GM19193 (cell line): ENCODE results near the gene EHF.

Experiments
- POLR2A ChIP-seq: IDR thresholded peaks from 4 replicates; pipeline ENCODE4 v1.6.1; 2011; ENCODE audit not compliant: insufficient read depth, insufficient read length; ENCODE audit errors: extremely low read depth

The EHF gene

GRCh38 chr11:34613015-34613414 is 7.9 kb upstream of the EHF start:
- TF ChIP-seq POLR2A, result no peak

- no peak for TF ChIP-seq POLR2A
Measured at GRCh38 chr11:34613552-34614056, 7.3 kb upstream of the EHF start.

DNA sequence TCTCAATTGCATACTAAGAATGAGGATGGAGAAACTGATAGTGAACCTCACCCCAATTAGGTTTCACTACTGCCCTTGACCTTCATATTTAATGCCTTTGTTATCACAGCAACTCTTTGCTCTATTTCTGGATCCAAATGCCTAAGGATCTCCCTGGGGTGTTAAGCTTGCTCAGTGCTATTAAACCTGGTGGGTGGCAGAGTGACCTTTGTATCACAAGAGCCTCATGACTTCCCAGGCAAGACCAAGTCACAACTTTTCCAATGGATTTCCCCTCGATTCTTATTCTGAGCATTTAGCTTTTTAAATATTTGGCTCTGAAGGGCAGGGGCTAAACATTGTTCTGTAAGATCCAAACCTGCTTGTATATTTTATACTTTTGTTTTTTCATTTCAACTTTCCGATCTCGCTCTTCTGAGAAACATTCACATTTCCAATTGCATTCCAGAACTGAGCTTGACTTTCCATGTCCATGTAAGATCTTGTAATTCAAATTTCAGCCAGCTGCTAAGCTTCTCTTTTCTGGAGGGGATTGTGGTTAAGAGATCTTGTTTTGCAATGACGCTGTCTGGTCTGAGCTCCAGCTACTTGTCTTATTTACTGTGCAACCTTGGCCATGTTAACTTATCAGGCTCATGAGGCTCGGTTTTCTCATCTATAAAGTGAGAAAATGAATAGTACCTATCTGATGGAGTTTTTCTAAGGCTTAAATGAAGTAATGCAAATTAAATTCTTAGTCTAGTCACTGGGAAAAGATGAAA is 6.4 kb upstream of the EHF start:
- TF ChIP-seq POLR2A, result no peak

GRCh38 chr11:34616086-34616485 is 4.8 kb upstream of the EHF start:
- no peak for TF ChIP-seq POLR2A

- no peak for TF ChIP-seq POLR2A
Measured at GRCh38 chr11:34616830-34617504, 3.9 kb upstream of the EHF start.

DNA sequence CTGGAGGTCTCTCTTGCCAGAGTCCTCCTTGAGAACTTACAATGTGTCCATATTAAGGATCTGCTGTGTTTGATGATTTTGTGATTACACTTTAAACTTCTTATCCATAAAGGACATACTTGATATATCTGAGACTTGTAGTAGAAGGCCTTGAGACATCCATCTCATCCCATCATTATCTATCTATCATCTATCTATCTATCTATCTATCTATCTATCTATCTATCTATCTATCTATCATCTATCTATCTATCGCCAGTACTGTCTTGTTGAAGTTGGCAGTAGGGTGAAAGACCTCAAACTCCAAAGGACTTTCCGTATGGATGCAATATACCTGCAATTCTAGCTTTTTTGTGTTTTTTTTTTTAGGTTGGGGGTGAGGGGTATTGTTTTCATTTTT is 2.5 kb upstream of the EHF start:
- TF ChIP-seq POLR2A, result no peak

DNA sequence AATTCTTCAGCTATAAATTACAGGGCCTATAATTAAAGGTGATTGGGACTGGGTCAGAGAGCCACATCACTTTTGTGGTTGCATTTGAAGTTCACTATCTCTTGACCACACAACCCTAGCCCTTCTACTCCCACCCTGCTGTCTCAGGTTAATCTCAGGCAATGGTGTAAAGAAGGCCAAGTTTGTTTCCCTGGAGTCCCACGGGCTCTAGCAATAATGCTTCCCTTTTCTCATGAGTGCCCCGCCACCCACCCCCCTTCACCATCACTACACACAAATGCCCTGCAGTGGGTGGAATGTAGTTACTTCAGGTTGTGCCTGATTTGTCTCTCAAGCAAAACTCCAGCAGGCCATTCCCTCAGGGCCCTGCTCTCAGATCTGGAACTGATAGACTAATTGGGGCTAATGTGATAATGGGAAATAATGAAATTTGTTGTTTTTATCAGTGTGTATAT is 1.8 kb upstream of the EHF start:
- no peak for TF ChIP-seq POLR2A

- no peak for TF ChIP-seq POLR2A
Measured at GRCh38 chr11:34620202-34620601, 691 bp upstream of the EHF start.

- TF ChIP-seq POLR2A, result no peak
Measured at GRCh38 chr11:34621876-34622275, 983 bp downstream of the EHF start.

DNA sequence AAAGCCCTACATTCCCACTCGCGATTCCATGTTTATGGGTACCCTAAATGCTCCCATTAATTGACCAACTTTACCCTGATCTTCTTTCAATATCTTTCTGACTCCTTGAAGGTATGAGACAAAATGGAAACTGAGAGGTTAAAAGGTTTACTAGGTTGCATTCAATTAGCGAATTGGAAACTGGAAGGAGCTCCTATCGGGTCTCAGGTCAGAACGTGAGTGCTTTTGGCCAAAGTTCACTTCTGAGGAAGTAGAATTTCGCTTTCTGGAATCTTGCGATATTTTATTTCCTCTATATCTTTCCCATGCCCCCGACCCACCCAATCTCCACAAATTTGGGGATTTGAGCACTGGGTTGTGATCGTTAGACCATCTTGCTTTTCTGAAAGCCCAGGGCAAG is 2.6 kb downstream of the EHF start:
- no peak for TF ChIP-seq POLR2A

DNA sequence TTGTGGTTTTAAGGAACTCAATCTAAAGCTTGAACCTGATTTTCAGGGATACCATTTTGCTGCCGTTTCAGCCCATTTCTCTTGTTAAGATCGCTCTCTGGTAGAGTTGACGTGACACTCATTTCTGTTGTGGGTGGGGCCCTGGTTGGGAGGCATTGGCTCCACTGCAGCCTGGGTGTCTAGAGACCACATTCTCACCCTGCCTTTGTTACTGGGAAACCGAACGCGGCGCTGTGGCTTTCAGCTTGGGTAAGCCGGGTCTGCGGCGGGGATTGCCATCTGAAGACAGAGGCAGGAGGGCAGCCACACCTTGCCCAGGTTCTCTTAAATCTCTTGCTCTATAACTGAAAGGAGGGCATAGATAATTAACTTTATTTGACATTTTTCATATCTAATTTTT is 3.2 kb downstream of the EHF start:
- TF ChIP-seq POLR2A, result no peak

DNA sequence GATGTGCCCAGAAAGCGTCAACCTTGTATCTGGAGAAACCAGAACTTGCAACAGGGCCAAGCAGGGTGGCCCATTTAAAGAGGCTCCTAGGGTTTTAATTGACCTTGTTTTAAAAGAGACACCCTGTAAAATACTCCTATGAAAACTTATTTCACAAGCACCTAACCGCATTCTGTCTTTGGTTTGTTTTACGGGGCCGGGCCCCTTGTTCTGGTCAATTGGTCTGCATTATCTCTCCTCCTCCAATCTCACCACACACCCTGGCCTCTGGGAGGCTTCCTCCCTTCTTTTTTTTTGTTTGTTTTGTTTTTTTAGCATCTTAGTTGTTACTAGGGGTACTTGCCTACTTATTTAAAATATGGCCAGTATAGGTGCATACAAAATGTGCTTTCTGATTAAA is 4.7 kb downstream of the EHF start:
- TF ChIP-seq POLR2A, result no peak

- TF ChIP-seq POLR2A, result no peak
Measured at GRCh38 chr11:34626393-34626792, 5.5 kb downstream of the EHF start.

GRCh38 chr11:34627197-34627596 is 6.3 kb downstream of the EHF start:
- no peak for TF ChIP-seq POLR2A

DNA sequence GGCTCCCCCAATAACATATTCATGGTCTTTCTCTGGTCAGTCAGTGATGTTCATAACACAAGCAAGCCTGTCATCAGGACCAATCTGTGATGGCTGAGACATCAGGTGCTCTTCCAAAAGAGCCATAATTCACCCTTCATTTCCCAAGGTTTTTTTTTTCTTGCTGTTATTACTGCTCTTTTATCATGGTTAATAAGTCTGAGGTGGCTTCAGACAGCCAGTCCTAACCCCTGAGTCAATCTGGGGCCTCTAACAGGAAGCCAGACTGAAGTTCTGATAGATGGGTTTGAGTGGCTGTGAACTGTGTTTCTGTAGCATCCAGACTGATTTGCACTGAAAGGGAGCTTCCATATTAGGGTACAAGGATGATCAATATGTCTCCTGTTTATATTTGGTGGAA is 8.8 kb downstream of the EHF start:
- TF ChIP-seq POLR2A, result no peak

DNA sequence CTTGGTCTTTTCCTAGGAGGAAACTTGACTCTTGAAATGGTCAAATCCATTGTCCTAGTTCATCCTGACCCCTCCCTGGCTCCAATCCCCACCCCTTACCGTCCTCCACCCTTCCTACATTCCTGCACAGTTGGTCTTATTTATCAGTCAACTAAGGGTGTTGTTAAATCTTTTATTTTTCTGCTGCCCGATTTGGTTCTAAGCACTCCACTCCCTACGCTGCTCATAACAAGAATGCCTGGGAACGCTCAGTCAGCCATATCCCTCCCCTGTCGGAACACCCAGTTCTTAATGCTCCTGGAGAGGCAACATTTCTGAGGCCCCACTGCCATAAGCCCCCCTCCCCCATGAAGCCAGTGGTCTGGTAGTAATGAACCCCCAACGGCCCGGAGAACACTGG is 9.7 kb downstream of the EHF start:
- TF ChIP-seq POLR2A, result no peak

GRCh38 chr11:34631297-34631696 is 10.4 kb downstream of the EHF start:
- TF ChIP-seq POLR2A, result no peak

DNA sequence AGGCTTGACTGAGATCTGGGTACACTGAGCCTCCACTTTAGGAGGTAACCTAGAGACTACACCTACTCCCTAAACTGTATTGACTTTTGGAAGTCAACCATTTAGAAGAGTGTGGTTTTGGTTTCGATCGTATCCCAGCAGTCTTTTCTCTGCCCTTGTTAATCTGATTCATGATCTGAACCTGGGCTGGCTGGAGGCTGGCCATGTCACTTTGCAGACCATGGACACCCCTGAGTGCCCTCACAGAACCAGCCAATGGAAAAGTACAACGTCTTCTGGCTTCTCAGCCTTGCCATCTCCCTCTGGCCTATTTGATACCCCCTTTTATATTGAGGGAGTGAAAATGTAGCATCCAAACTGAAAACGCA is 10.8 kb downstream of the EHF start:
- TF ChIP-seq POLR2A, result no peak
